NCI-H146 treated with DMSO at 0.1 percent for 48 hours (cell line): ENCODE data around the gene ANAPC10.
"Not testable (repeated sequence)": the region's sequence is repeated elsewhere in the genome, so short reads cannot be mapped to it uniquely, and the experiment has no call there.

Source experiments
- DNase-seq: peaks from one replicate; lab custom pipeline; 2025; ENCODE audit not compliant: unreplicated experiment; lab: John Stamatoyannopoulos, UW

Gene ANAPC10

GRCh38 chr4:145012841-145013240 is 85.2 kb downstream of the ANAPC10 start:
- DNase-seq = no peak

- no peak for DNase-seq
These were observed 86.4 kb downstream of the ANAPC10 start for GRCh38 chr4:145011636-145012035.

GRCh38 chr4:145010315-145010714 is 87.7 kb downstream of the ANAPC10 start:
- DNase-seq = not testable (repeated sequence)

- DNase-seq = no peak
These were observed 94.3 kb downstream of the ANAPC10 start for GRCh38 chr4:145003675-145004074.

- DNase-seq = no peak
These were observed 96.4 kb downstream of the ANAPC10 start for GRCh38 chr4:145001635-145002034.

GRCh38 chr4:145000656-145001055 is 97.3 kb downstream of the ANAPC10 start:
- DNase-seq = not testable (repeated sequence)

- no peak for DNase-seq
These were observed 108.7 kb downstream of the ANAPC10 start for GRCh38 chr4:144989306-144989705.

GRCh38 chr4:144985531-144985930 is 112.5 kb downstream of the ANAPC10 start:
- DNase-seq = no peak

- no peak for DNase-seq
These were observed 113.0 kb downstream of the ANAPC10 start for GRCh38 chr4:144985014-144985413.

- DNase-seq = no peak
These were observed 113.8 kb downstream of the ANAPC10 start for GRCh38 chr4:144984241-144984640.

- no peak for DNase-seq
These were observed 122.3 kb downstream of the ANAPC10 start for GRCh38 chr4:144975718-144976117.

- no peak for DNase-seq
These were observed 127.4 kb downstream of the ANAPC10 start for GRCh38 chr4:144970597-144970996.

- no peak for DNase-seq
These were observed 128.2 kb downstream of the ANAPC10 start for GRCh38 chr4:144969821-144970220.

GRCh38 chr4:144968606-144969005 is 129.4 kb downstream of the ANAPC10 start:
- no peak for DNase-seq

GRCh38 chr4:144967161-144967560 is 130.8 kb downstream of the ANAPC10 start:
- no peak for DNase-seq

- DNase-seq = no peak
These were observed 135.7 kb downstream of the ANAPC10 start for GRCh38 chr4:144962300-144962699.

GRCh38 chr4:144955104-144955503 is 142.9 kb downstream of the ANAPC10 start:
- no peak for DNase-seq

- no peak for DNase-seq
These were observed 143.8 kb downstream of the ANAPC10 start for GRCh38 chr4:144954230-144954629.

GRCh38 chr4:144948421-144948820 is 149.6 kb downstream of the ANAPC10 start:
- DNase-seq = no peak

- DNase-seq = no peak
These were observed 150.0 kb downstream of the ANAPC10 start for GRCh38 chr4:144948009-144948408.
